H9 (cell line): ENCODE measurements around the gene VENTX. TPM values are rescaled to one million over a fixed set of nuclear protein-coding genes. Genes with fewer than 3 reads are reported as not detected.

Source experiments
- DNase-seq: peaks from one replicate; pipeline ENCODE4 v3.0.0-alpha.2; 2017
- H2AFZ ChIP-seq: one replicate; pipeline ENCODE4 v1.6.1; 2013; ENCODE audit warnings: mild to moderate bottlenecking, low read length, control low read depth, moderate library complexity
- H2AK5ac ChIP-seq: 2 replicates; pipeline ENCODE4 v1.6.1; 2013; ENCODE audit warnings: low read length, control low read depth, mixed read lengths; ENCODE audit not compliant: insufficient read length
- H2BK120ac ChIP-seq: one replicate; pipeline ENCODE4 v1.6.1; 2013; ENCODE audit warnings: low read depth, mild to moderate bottlenecking, low read length, control low read depth, inconsistent platforms; ENCODE audit not compliant: poor library complexity, severe bottlenecking
- H2BK12ac ChIP-seq: 2 replicates; pipeline ENCODE4 v1.6.1; 2013; ENCODE audit warnings: low read length, control low read depth, mixed read lengths, low read depth; ENCODE audit not compliant: insufficient read length
- H2BK15ac ChIP-seq: 2 replicates; pipeline ENCODE4 v1.6.1; 2013; ENCODE audit warnings: low read depth, low read length, control low read depth
- H2BK20ac ChIP-seq: one replicate; pipeline ENCODE4 v1.6.1; 2013; ENCODE audit warnings: low read depth, mild to moderate bottlenecking, low read length, control low read depth, inconsistent platforms; ENCODE audit not compliant: poor library complexity, severe bottlenecking
- H2BK5ac ChIP-seq: 2 replicates; pipeline ENCODE4 v1.6.1; 2013; ENCODE audit warnings: low read length, control low read depth, mixed read lengths; ENCODE audit not compliant: insufficient read length
- H3K14ac ChIP-seq: 2 replicates; pipeline ENCODE4 v1.6.1; 2013; ENCODE audit warnings: low read length, control low read depth; ENCODE audit not compliant: insufficient read depth
- H3K18ac ChIP-seq: 2 replicates; pipeline ENCODE4 v1.6.1; 2013; ENCODE audit warnings: low read depth, mild to moderate bottlenecking, mixed read lengths, low read length, control low read depth; ENCODE audit not compliant: insufficient read length
- H3K23ac ChIP-seq: 2 replicates; pipeline ENCODE4 v1.6.1; 2013; ENCODE audit warnings: low read length, control low read depth, mixed read lengths, low read depth; ENCODE audit not compliant: insufficient read length
- H3K23me2 ChIP-seq: 2 replicates; pipeline ENCODE4 v1.6.1; 2013; ENCODE audit warnings: low read depth, mild to moderate bottlenecking, mixed read lengths, low read length, control low read depth; ENCODE audit not compliant: insufficient read length, poor library complexity, severe bottlenecking
- H3K27ac ChIP-seq: 2 replicates; pipeline ENCODE4 v1.5.1; 2013; ENCODE audit warnings: low read length, control low read depth, mixed read lengths, low read depth; ENCODE audit not compliant: insufficient read length
- H3K27me3 ChIP-seq: 2 replicates; pipeline ENCODE4 v1.6.1; 2013; ENCODE audit warnings: low read length, control low read depth, inconsistent platforms; ENCODE audit not compliant: insufficient read depth
- H3K4ac ChIP-seq: 2 replicates; pipeline ENCODE4 v1.6.1; 2013; ENCODE audit warnings: low read depth, mild to moderate bottlenecking, control low read depth, inconsistent platforms, low read length, moderate library complexity
- H3K4me1 ChIP-seq: 2 replicates; pipeline ENCODE4 v1.6.1; 2013; ENCODE audit warnings: low read length, control low read depth, inconsistent platforms; ENCODE audit not compliant: insufficient read depth
- H3K4me2 ChIP-seq: 2 replicates; pipeline ENCODE4 v1.6.1; 2013; ENCODE audit warnings: low read length, control low read depth, mixed read lengths; ENCODE audit not compliant: insufficient read length, insufficient read depth
- H3K56ac ChIP-seq: 2 replicates; pipeline ENCODE4 v1.6.1; 2013; ENCODE audit warnings: low read depth, mild to moderate bottlenecking, mixed read lengths, low read length, control low read depth; ENCODE audit not compliant: insufficient read length
- H3K79me1 ChIP-seq: 2 replicates; pipeline ENCODE4 v1.6.1; 2013; ENCODE audit warnings: low read depth, mild to moderate bottlenecking, moderate library complexity, low read length, control low read depth, inconsistent platforms; ENCODE audit not compliant: insufficient read depth, poor library complexity, severe bottlenecking
- H3K79me2 ChIP-seq: 2 replicates; pipeline ENCODE4 v1.6.1; 2013; ENCODE audit warnings: low read length, control low read depth, inconsistent platforms; ENCODE audit not compliant: insufficient read depth
- H3K9ac ChIP-seq: 2 replicates; pipeline ENCODE4 v1.6.1; 2013; ENCODE audit warnings: low read length, control low read depth, mixed read lengths; ENCODE audit not compliant: insufficient read length; ENCODE audit errors: extremely low read depth
- H3K9me3 ChIP-seq: one replicate; pipeline ENCODE4 v1.6.1; 2013; ENCODE audit warnings: low read depth, low read length, inconsistent platforms; ENCODE audit not compliant: control insufficient read depth
- H3T11ph ChIP-seq: one replicate; pipeline ENCODE4 v1.6.1; 2013; ENCODE audit warnings: mild to moderate bottlenecking, low read length, control low read depth, inconsistent platforms
- H4K20me1 ChIP-seq: one replicate; pipeline ENCODE4 v1.6.1; 2013; ENCODE audit not compliant: control insufficient read depth, insufficient read length, insufficient read depth
- H4K5ac ChIP-seq: 2 replicates; pipeline ENCODE4 v1.6.1; 2013; ENCODE audit warnings: low read depth, mild to moderate bottlenecking, mixed read lengths, low read length, control low read depth; ENCODE audit not compliant: insufficient read length
- H4K8ac ChIP-seq: replicated peaks from 2 replicates; pipeline ENCODE4 v1.6.1; 2013; ENCODE audit warnings: low read length, control low read depth, mixed read lengths, low read depth; ENCODE audit not compliant: insufficient read length
- H4K91ac ChIP-seq: 2 replicates; pipeline ENCODE4 v1.6.1; 2013; ENCODE audit warnings: low read depth, mild to moderate bottlenecking, moderate library complexity, mixed read lengths, low read length, control low read depth; ENCODE audit not compliant: insufficient read length
- H3K27ac Mint-ChIP-seq, 3 experiments: 2 replicates in 2 of 3; 3 replicates in 1 of 3; pipeline ENCODE4 v1.8.0; 2020 to 2021; ENCODE audit warnings: mixed read lengths in 3 of 3, mild to moderate bottlenecking in 1 of 3, moderate library complexity in 1 of 3
- H3K27me3 Mint-ChIP-seq: 2 replicates; pipeline ENCODE4 v1.8.0; 2021; ENCODE audit warnings: low read depth, mild to moderate bottlenecking, moderate library complexity, mixed read lengths
- H3K36me3 Mint-ChIP-seq, 3 experiments: 2 replicates in 2 of 3; 3 replicates in 1 of 3; pipeline ENCODE4 v1.8.0; 2020 to 2021; ENCODE audit warnings: low read depth in 3 of 3, mixed read lengths in 3 of 3; ENCODE audit not compliant: insufficient read depth in 1 of 3
- H3K4me1 Mint-ChIP-seq, 2 experiments: 2 replicates each; pipeline ENCODE4 v1.8.0; 2020; ENCODE audit warnings: mixed read lengths in 2 of 2
- H3K4me3 Mint-ChIP-seq, 2 experiments: 2 replicates in 1 of 2; 3 replicates in 1 of 2; pipeline ENCODE4 v1.8.0; 2020 to 2021; ENCODE audit warnings: mild to moderate bottlenecking in 2 of 2, mixed read lengths in 2 of 2, moderate library complexity in 1 of 2
- H3K9me3 Mint-ChIP-seq, 2 experiments: 2 replicates in 1 of 2; 3 replicates in 1 of 2; pipeline ENCODE4 v1.8.0; 2020; ENCODE audit warnings: mild to moderate bottlenecking in 2 of 2, mixed read lengths in 2 of 2, moderate library complexity in 1 of 2
- WGBS: extraction: QIAGEN DNeasy Blood & Tissue Kit; methylation state at CpG from one replicate; pipeline ENCODE4 v1.1.7; 2013; ENCODE audit warnings: missing lambda C conversion rate, low lambda C conversion rate, mixed read lengths; ENCODE audit not compliant: insufficient read length; ENCODE audit errors: extremely low coverage; 5-methylcytosine and 5-hydroxymethylcytosine counted together
- total RNA-seq: library from RNA; stranded (reverse); gene quantifications from 2 replicates; pipeline ENCODE4 v1.2.1, GENCODE V29; 2021
- TF ChIP-seq, protein P1 (sequence below): fragments of 200-600 bp; sonication (generic); conservative IDR thresholded peaks from 3 replicates; pipeline ENCODE4 v1.8.0; 2021; ENCODE audit warnings: antibody characterized with exemption, mild to moderate bottlenecking

The VENTX gene
- total RNA-seq, 1 experiment from 2014 or later: 10.9 TPM

DNA sequence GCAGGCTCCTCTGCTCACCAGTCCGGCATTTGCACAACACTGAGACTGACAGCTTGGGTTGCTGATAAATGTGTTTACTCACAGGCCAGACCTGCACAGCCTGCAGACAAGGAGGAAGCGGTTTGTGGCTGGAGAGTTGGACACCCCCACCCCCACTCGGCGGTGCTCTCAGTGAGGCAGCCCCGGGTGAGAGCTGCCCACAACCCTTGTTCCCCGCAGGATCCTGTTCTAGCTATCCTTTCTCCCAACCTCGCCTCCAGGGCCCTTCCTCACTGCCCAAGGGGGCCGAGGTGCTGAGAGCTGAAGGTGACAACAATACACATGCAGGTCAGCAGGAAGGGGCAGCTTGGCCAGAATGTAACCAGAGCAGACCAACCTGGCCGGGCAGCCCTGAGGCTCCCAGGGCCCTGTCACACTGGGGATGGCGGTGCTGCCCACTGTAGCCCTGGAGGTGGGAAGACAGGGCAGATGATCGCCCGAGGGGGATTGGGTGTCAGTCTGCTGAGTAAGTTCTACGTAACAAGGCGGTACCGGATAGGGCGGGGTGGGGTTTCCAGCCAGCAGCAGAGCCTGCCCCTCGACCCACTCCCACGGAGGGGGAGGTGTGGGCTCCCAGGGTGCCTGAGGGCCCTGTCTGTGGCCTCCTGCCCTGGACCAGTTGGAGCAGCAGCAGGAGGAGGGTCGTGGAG lies 41.1 kb downstream of the VENTX start:
- H3K4me1 ChIP-seq: no peaks in the 10 kb centered on the region
- no peak overlapping the region for H2BK12ac ChIP-seq
- H4K20me1 ChIP-seq: no peaks in the 10 kb centered on the region
- Mint-ChIP-seq H3K27ac (peak overlapping the region in 1 of 3 experiments; percentile 55; a peak in 1 of 7 replicates), H3K36me3 (peaks cover 7 to 28% (median 17%) of the 10 kb centered on the region in 3 experiments; a peak in 6 of 7 replicates), H3K4me3 (no peak overlapping the region), H3K9me3 (no peaks in the 10 kb centered on the region), H3K4me1 (peaks cover 3 to 7% of the 10 kb centered on the region in 2 experiments; a peak in 3 of 4 replicates), H3K27me3 (peaks cover 11% of the 10 kb centered on the region)
- no peak overlapping the region for H3K4me2 ChIP-seq
- H2AFZ ChIP-seq: no peak overlapping the region
- H3K4ac ChIP-seq: no peak overlapping the region
- no peak overlapping the region for H3K9ac ChIP-seq
- H3K18ac ChIP-seq: no peak overlapping the region
- H4K91ac ChIP-seq: no peak overlapping the region
- no peak overlapping the region for H3T11ph ChIP-seq
- H2BK20ac ChIP-seq: no peak overlapping the region
- no peak overlapping the region for H2AK5ac ChIP-seq
- no peak overlapping the region for H2BK5ac ChIP-seq
- no peak overlapping the region for H3K23ac ChIP-seq
- H4K5ac ChIP-seq: no peak overlapping the region
- no peak overlapping the region for H3K27ac ChIP-seq
- peaks cover 7% of the 10 kb centered on the region for H3K23me2 ChIP-seq
- no peaks in the 10 kb centered on the region for H3K9me3 ChIP-seq
- H3K56ac ChIP-seq: no peak overlapping the region
- no peak overlapping the region for H3K14ac ChIP-seq
- no peak for DNase-seq
- TF ChIP-seq, protein P1, sequence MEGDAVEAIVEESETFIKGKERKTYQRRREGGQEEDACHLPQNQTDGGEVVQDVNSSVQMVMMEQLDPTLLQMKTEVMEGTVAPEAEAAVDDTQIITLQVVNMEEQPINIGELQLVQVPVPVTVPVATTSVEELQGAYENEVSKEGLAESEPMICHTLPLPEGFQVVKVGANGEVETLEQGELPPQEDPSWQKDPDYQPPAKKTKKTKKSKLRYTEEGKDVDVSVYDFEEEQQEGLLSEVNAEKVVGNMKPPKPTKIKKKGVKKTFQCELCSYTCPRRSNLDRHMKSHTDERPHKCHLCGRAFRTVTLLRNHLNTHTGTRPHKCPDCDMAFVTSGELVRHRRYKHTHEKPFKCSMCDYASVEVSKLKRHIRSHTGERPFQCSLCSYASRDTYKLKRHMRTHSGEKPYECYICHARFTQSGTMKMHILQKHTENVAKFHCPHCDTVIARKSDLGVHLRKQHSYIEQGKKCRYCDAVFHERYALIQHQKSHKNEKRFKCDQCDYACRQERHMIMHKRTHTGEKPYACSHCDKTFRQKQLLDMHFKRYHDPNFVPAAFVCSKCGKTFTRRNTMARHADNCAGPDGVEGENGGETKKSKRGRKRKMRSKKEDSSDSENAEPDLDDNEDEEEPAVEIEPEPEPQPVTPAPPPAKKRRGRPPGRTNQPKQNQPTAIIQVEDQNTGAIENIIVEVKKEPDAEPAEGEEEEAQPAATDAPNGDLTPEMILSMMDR: no peak
- H3K79me1 ChIP-seq: no peaks in the 10 kb centered on the region
- H4K8ac ChIP-seq: no peak overlapping the region
- no peak overlapping the region for H2BK15ac ChIP-seq
- H2BK120ac ChIP-seq: no peak overlapping the region
- no peaks in the 10 kb centered on the region; the same call in 1 of the 2 replicates for H3K27me3 ChIP-seq
- H3K79me2 ChIP-seq: no peaks in the 10 kb centered on the region
- WGBS: no CpG with 5 or more reads among the region's 19 CpGs
